Hepatocyte (in vitro differentiated cells): Measurements from ENCODE around the gene BSN. TPM values are rescaled to one million over a fixed set of nuclear protein-coding genes. Genes with fewer than 3 reads are reported as not detected.

ENCODE experiments used
- DNase-seq: peaks from one replicate; pipeline ENCODE4 v3.0.0-alpha.2; 2016; ENCODE audit warnings: low spot score
- H2AFZ ChIP-seq: fragments of 200-600 bp; sonication (generic); 2 replicates; pipeline ENCODE4 v1.6.0; 2016; ENCODE audit warnings: antibody characterized with exemption, mild to moderate bottlenecking
- H3K27ac ChIP-seq: fragments of 200-600 bp; sonication (generic); 2 replicates; pipeline ENCODE4 v1.5.1; 2016; ENCODE audit warnings: mild to moderate bottlenecking
- H3K27me3 ChIP-seq: fragments of 200-600 bp; sonication (generic); 2 replicates; pipeline ENCODE4 v1.6.1; 2016
- H3K36me3 ChIP-seq: fragments of 200-600 bp; sonication (generic); replicated peaks from 2 replicates; pipeline ENCODE4 v1.5.1; 2016; ENCODE audit warnings: low read depth; ENCODE audit not compliant: insufficient read depth
- H3K4me1 ChIP-seq: fragments of 200-600 bp; sonication (generic); 2 replicates; pipeline ENCODE4 v1.5.1; 2016; ENCODE audit warnings: mild to moderate bottlenecking, moderate library complexity; ENCODE audit not compliant: insufficient read depth
- H3K4me2 ChIP-seq: fragments of 200-600 bp; sonication (generic); 2 replicates; pipeline ENCODE4 v1.6.0; 2016
- H3K4me3 ChIP-seq: fragments of 200-600 bp; sonication (generic); 2 replicates; pipeline ENCODE4 v1.5.1; 2016; ENCODE audit warnings: mild to moderate bottlenecking
- H3K79me2 ChIP-seq: fragments of 200-600 bp; sonication (generic); 2 replicates; pipeline ENCODE4 v1.6.0; 2017; ENCODE audit warnings: mild to moderate bottlenecking
- H3K9me2 ChIP-seq: fragments of 200-600 bp; sonication (generic); replicated peaks from 2 replicates; pipeline ENCODE4 v1.6.0; 2017; ENCODE audit warnings: mild to moderate bottlenecking; ENCODE audit not compliant: insufficient read depth
- H3K9me3 ChIP-seq: fragments of 200-600 bp; sonication (generic); 2 replicates; pipeline ENCODE4 v1.5.1; 2016; ENCODE audit warnings: low read depth, mild to moderate bottlenecking
- H4K20me1 ChIP-seq: fragments of 200-600 bp; sonication (generic); 2 replicates; pipeline ENCODE4 v1.6.0; 2016; ENCODE audit warnings: mild to moderate bottlenecking; ENCODE audit not compliant: insufficient read depth, poor library complexity, severe bottlenecking
- EZH2 ChIP-seq: fragments of 200-600 bp; sonication (generic); IDR thresholded peaks from 2 replicates; pipeline ENCODE4 v1.6.1; 2016; ENCODE audit warnings: antibody characterized with exemption, mild to moderate bottlenecking, borderline replicate concordance
- EZH2phosphoT487 ChIP-seq: fragments of 200-600 bp; sonication (generic); IDR thresholded peaks from one replicate; pipeline ENCODE4 v1.6.1; 2018; ENCODE audit warnings: antibody characterized with exemption, mild to moderate bottlenecking, low read depth, moderate library complexity; ENCODE audit not compliant: unreplicated experiment, severe bottlenecking
- WGBS: methylation state at CpG from one replicate; pipeline ENCODE4 v1.1.6; 2016; ENCODE audit warnings: low lambda C conversion rate; ENCODE audit errors: missing lambda C conversion rate; 5-methylcytosine and 5-hydroxymethylcytosine counted together
- polyA plus RNA-seq: library from polyadenylated mRNA; unstranded; fragments of >200 nt; fragmentation: Nextera tagmentation; extraction: Ambion mirVana; gene quantifications from 2 replicates; pipeline ENCODE4 v1.2.1, GENCODE V29; 2016
- total RNA-seq: library from RNA; depleted of rRNA; stranded (reverse); fragments of >200 nt; gene quantifications from 2 replicates; pipeline ENCODE4 v1.2.3, GENCODE V29; 2014
- TF ChIP-seq, protein P1 (sequence below): fragments of 200-600 bp; sonication (generic); IDR thresholded peaks from 2 replicates; pipeline ENCODE4 v1.5.1; 2016; ENCODE audit warnings: antibody characterized with exemption, mild to moderate bottlenecking; ENCODE audit not compliant: poor library complexity

BSN gene
- total and polyA plus RNA-seq, 2 experiments from 2014 or later, result 0.37 to 0.44 TPM

DNA sequence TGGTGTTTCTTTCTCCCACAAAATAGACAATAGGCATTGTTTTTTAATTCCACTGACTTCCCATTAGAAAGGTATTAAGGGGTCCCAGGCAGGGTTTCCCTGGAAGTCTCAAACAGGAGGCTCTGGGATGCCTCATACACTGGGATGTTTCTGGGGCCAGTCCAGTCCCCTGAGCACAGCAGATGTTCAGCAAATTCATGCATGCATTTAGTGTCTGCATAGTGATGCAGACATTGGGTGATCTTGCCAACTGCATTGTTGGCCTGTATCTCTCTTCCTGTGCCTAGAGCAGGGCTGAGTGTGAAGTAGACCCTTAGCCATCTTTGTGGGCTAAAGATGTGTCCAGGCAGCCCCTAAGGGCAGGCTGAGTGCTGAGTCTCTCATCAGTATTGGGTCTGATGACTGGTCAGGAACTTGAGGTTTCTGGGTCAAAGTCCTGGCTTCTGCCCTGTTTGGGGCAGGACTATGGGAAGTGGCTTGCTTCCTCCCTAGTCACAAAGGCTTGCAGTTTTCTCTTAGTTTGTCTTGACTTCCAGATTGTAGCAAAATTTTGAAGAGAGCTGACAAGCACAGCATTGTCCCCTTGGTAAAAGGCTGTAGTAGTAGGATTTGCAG, 56.5 kb downstream of the BSN start:
- H3K4me2 ChIP-seq, result no peak overlapping the region
- no peaks in the 10 kb centered on the region for H3K36me3 ChIP-seq
- no peaks in the 10 kb centered on the region for H3K27me3 ChIP-seq
- H3K9me3 ChIP-seq, result no peaks in the 10 kb centered on the region
- H3K27ac ChIP-seq, result no peak overlapping the region
- H3K4me3 ChIP-seq, result no peak overlapping the region
- no peak for DNase-seq
- no peak overlapping the region for H2AFZ ChIP-seq
- TF ChIP-seq, protein P1, sequence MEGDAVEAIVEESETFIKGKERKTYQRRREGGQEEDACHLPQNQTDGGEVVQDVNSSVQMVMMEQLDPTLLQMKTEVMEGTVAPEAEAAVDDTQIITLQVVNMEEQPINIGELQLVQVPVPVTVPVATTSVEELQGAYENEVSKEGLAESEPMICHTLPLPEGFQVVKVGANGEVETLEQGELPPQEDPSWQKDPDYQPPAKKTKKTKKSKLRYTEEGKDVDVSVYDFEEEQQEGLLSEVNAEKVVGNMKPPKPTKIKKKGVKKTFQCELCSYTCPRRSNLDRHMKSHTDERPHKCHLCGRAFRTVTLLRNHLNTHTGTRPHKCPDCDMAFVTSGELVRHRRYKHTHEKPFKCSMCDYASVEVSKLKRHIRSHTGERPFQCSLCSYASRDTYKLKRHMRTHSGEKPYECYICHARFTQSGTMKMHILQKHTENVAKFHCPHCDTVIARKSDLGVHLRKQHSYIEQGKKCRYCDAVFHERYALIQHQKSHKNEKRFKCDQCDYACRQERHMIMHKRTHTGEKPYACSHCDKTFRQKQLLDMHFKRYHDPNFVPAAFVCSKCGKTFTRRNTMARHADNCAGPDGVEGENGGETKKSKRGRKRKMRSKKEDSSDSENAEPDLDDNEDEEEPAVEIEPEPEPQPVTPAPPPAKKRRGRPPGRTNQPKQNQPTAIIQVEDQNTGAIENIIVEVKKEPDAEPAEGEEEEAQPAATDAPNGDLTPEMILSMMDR, result no peak
- TF ChIP-seq EZH2 (no peak), EZH2phosphoT487 (no peak)
- H3K79me2 ChIP-seq, result no peaks in the 10 kb centered on the region
- H4K20me1 ChIP-seq, result no peaks in the 10 kb centered on the region
- no peaks in the 10 kb centered on the region for H3K4me1 ChIP-seq
- no peaks in the 10 kb centered on the region for H3K9me2 ChIP-seq

DNA sequence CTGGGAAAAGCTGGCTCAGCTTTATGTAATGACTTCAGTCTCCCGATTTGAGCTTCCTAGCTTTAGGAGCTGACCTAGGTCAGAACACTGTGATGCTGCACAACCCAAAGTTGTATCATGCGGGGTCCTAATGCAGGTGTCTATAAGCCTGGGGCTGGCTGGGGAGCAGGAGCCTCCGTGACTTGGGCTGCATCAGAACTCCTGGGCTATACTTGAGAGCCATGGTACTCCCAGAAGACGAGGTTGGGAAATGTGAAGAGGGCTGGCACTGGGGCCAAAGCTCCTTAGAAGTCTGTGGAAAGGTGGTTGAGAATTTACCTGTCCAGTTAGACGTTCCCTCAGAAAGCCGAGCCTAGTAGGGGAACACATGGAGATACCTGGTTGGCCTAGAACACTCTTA, 57.0 kb downstream of the BSN start:
- Histone ChIP-seq H3K4me2 (no peak overlapping the region), H4K20me1 (no peaks in the 10 kb centered on the region), H3K79me2 (no peaks in the 10 kb centered on the region), H2AFZ (no peak overlapping the region), H3K27ac (no peak overlapping the region), H3K9me3 (no peaks in the 10 kb centered on the region), H3K9me2 (no peaks in the 10 kb centered on the region), H3K4me3 (no peak overlapping the region), H3K4me1 (no peaks in the 10 kb centered on the region), H3K36me3 (no peaks in the 10 kb centered on the region), H3K27me3 (no peaks in the 10 kb centered on the region)
- no peak for TF ChIP-seq EZH2phosphoT487
- TF ChIP-seq EZH2, result no peak
- TF ChIP-seq, protein P1, result no peak
- WGBS, result 92% methylated on average over 6 of the region's 6 CpGs
- DNase-seq, result no peak

DNA sequence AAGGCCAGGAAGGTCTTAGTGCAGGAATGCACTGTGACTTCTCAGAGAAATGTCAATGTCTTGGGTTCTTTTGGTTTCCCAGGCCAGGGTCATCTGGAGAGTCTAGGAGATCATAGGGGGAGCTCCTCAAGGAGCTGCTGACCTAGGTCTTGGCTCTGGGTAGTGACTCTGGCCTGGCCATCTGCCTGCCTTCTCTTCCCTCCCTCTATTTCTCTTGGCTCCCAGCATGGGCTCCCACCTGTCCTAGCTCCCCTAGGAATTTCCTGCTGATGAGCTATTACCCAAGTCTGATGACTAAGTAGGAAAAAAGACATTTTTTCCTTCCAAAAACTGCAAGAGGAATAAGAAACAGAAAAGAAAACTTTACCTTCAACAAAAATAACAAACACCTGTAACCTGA, 57.4 kb downstream of the BSN start:
- Histone ChIP-seq H3K27me3 (no peaks in the 10 kb centered on the region), H2AFZ (no peak overlapping the region), H3K79me2 (no peaks in the 10 kb centered on the region), H3K4me3 (no peak overlapping the region), H3K4me1 (peaks cover 3% of the 10 kb centered on the region), H3K9me3 (no peaks in the 10 kb centered on the region), H3K4me2 (no peak overlapping the region), H4K20me1 (no peaks in the 10 kb centered on the region), H3K27ac (no peak overlapping the region), H3K36me3 (no peaks in the 10 kb centered on the region), H3K9me2 (no peaks in the 10 kb centered on the region)
- DNase-seq, result no peak
- TF ChIP-seq EZH2phosphoT487, result no peak
- TF ChIP-seq EZH2, result no peak
- TF ChIP-seq, protein P1, result no peak

DNA sequence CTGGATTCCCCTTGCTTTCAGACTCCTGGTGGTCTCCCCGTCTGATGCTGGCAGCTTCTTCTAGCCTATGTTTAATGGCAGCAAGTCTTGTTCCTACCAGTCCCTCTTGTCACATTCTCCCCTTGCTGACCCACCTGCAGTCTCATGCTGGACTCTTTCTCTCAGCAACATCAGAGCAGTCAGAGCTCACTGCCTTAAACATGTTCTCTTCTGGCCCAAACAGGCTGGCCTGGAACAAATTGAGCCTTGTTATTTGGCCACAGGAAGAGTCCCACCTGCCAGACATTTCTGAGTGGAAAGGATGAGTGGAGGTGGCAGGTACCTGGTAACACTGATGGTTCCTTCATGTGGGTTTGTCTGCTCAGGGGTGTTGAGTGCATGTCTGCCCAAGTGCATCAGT, 60.7 kb downstream of the BSN start:
- H4K20me1 ChIP-seq, result no peaks in the 10 kb centered on the region
- H3K27me3 ChIP-seq, result no peaks in the 10 kb centered on the region
- no peak overlapping the region for H3K27ac ChIP-seq
- H3K4me3 ChIP-seq, result no peak overlapping the region
- no peak for DNase-seq
- no peaks in the 10 kb centered on the region for H3K9me3 ChIP-seq
- TF ChIP-seq, protein P1, result no peak
- no peak for TF ChIP-seq EZH2
- no peak for TF ChIP-seq EZH2phosphoT487
- H3K79me2 ChIP-seq, result no peaks in the 10 kb centered on the region
- H2AFZ ChIP-seq, result no peak overlapping the region
- H3K4me2 ChIP-seq, result no peak overlapping the region
- H3K4me1 ChIP-seq, result peaks cover 5% of the 10 kb centered on the region
- H3K36me3 ChIP-seq, result no peaks in the 10 kb centered on the region
- no peaks in the 10 kb centered on the region for H3K9me2 ChIP-seq
- WGBS, result 75% methylated on average over 1 of the region's 1 CpG
